GM19397 (cell line): Measurements from ENCODE around the gene OLFM1.

Source experiments
- ATAC-seq: cut with Tn5 transposase; IDR thresholded peaks from one replicate; pipeline ENCODE4 v1.9.1; 2021; ENCODE audit warnings: mild to moderate bottlenecking, moderate library complexity; ENCODE audit not compliant: unreplicated experiment

The OLFM1 gene

DNA sequence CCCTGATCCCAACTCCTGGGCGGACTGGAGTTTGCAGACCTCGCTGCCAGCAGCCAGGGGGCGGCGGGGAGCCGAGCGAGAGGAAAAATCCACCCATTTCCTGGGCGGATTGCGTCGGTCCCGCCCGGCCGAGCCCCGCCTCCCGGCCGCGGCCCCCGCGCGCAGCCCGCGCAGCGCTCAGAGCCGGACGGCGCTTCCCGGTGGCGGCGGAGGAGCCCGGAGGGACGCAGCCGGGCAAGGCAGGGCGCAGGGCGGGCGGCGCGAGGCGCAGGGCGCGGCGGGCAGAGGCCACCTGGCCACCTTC lies at the start of gene OLFM1:
Gene OLFM1 (plus strand): TSS at position 180 of the 304 bp plus-strand sequence. CDS start 322 bp downstream, outside the sequence.
- no peak for ATAC-seq

DNA sequence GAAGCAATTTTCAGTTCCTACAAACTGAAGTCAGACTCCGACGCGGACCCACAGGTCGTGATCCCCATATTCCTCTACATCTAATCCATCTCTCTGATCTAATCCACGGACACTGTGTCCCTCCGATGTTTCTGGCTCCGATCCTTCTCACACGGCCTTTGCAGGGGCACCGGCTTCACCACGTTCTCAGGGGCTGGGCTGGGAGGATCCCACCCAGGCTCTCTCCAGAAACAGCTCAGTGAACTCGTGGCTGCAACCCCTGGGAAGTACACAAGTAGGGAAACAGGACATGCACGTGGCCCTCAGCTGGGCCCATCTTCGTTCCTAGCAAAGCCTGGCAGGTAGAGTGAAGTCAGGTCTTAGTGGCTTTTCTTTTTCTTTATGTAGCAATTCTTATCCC lies 49.1 kb upstream of the OLFM1 start:
- no peak for ATAC-seq

DNA sequence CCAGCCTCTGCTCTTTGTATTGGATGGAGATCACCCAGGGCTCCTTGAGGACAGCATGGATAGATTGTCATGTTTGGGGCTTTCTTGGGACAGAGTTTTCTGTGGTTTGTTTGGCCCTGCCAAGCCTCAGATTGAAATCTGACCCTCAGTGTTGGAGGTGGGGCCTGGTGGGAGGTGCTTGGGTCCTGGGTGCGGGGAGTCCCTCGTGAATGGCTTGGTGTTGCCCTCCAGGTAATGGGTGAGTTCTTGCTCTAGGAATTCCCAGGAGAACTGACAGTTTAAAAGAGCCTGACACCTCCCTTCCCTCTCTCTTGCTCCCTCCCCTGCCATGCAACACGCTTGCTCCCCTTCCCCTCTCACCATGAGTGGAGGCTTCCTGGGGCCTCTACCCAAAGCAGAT lies 48.6 kb upstream of the OLFM1 start:
- ATAC-seq: no peak

DNA sequence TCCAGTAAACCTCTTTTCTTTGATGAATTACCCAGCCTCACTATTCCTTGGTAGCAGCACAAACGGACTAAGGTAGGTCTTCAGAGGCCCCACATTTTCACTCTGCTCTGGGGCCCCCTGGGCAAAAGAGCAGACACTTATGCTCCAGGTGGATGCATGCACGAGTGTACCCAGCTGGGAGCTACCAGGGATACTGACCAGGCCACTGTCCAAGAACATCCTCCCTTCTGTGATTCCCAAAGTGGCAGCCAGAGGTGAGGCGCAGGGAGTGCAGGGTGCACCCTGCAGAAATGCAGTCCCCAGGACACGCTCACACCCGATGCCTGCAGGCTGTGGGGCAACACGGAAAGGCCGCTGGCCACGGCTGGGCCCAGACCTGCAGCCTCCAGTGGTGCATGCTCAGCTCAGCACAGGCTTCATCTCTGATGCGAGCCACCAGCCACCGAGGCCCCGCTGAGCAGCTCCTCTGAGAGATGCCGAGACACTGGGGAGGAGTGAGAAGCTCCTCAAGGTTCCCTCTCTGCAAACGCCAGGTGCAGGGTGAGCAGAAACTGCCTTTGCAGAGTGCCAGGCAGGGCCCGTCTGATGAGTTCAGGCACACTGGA lies 48.1 kb upstream of the OLFM1 start:
- no peak for ATAC-seq

- ATAC-seq: no peak
Measured at GRCh38 chr9:135039916-135040645, 47.4 kb upstream of the OLFM1 start.

GRCh38 chr9:135040892-135041291 lies 46.6 kb upstream of the OLFM1 start:
- no peak for ATAC-seq

- no peak for ATAC-seq
Measured at GRCh38 chr9:135043345-135043744, 44.1 kb upstream of the OLFM1 start.

GRCh38 chr9:135045264-135045927 lies 42.1 kb upstream of the OLFM1 start:
- no peak for ATAC-seq

- ATAC-seq: no peak
Measured at GRCh38 chr9:135045928-135046738, 41.3 kb upstream of the OLFM1 start.

DNA sequence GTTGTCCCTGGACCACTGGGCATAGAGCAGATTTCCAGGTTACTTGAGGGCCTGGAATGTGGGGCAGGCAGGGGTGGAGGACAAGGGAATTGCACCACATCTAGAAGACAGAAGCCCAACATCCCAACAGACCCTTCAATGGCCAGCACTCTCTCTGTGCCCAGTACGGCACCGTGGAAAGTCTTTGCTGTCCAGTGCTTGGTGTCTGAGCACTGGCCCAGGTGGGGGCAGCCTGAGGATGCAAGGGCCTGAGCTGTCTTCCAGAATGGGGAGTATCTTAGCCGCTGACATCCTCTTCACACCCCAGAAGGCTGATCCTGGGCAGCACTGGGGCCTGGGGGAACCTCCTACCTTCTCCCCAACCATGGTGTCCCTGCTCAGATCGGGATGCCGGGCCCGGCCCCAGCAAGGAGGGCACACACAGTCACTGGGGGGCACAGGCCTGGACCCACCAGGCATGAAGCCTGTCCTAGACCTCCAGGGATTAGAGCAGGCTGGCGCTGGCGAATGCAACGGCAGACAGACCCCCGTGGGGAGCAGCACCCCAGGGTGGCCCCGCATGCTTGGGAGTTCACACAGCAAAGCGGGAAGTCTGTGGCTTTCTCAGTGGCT lies 40.6 kb upstream of the OLFM1 start:
- ATAC-seq: no peak

DNA sequence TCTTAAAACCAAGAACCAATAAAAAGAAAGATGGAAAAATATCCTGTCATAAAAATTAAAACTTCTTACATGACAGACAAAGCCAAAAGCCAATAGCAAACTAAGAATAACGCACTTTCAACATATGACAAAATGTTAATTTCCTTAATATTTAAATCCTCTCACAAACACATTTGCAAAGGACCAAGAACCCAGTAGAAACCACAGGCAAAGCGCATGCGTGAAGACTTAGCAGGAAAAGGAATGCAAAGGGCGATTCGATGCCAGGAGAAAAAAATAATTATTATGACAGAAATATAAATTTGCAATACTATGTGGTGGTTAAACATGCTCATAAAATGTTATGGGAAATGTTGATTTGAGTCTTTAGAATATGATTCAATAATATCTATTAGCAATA lies 39.9 kb upstream of the OLFM1 start:
- no peak for ATAC-seq

DNA sequence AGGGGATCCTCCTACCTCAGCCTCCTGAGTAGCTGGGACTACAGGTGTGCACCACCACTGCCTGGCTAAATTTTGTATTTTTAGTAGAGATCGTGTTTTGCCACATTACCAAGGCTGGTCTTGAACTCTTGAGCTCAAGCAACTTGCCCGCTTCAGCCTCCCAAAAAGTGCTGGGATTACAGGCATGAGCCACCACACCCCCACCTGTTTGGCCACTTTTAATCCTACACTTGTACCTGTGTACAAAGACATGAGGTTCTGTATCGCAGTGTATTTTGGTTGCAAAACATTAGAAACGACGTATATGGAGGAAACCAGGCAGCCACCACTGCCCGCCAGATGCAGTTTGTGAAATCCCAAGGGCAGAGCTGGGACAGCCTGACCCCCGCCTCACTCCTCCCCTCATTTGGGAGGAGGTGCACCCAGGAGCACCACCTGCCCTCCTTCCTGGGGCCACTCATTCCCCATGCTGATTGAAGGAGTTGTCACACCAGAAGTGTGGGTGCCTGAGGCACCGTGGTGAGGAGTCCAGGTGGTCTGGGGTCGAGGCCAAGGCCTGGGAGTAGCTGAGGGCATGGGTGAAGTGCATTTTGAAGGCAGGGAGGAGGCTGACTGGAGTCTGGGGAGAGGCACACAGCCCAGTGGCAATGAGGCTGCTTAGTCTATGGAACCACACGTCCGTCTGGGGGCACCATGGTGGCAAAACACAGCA lies 39.3 kb upstream of the OLFM1 start:
- ATAC-seq: no peak

DNA sequence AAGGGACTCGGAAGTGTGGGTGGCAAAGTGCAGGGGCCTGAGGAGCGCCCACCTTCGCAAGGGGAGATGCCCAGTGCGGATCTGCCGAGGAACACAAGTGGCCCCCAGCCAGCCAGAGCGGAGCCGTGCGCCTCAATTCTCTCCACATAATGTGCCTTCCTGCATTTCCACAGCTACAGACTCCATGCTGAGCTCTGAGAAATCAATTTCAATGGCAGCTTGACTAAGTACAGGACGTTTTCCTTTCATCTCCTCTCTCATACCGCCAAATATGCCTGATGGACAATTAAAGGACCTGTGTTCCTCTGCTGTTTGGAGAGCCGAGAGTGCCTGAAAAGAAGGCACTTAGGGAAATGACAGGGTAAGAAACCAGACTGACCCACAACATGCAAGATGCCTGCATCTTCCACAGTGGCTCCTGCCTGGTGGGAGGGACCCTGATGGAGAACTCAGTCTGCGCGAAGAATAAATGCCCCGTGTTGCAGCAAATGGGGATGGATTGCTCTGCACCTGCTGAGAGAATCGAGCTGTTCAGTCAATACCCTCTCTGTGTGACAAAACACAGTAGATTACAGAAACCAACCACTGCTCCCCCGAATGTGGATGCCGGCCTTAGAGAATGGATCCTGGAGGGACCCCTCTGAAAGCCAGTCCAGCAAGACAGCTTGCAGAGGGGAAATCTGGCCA lies 38.6 kb upstream of the OLFM1 start:
- ATAC-seq: no peak

- ATAC-seq: no peak
Measured at GRCh38 chr9:135049460-135049859, 38.0 kb upstream of the OLFM1 start.

- ATAC-seq: no peak
Measured at GRCh38 chr9:135050072-135050990, 37.1 kb upstream of the OLFM1 start.

- no peak for ATAC-seq
Measured at GRCh38 chr9:135051316-135052038, 36.0 kb upstream of the OLFM1 start.

DNA sequence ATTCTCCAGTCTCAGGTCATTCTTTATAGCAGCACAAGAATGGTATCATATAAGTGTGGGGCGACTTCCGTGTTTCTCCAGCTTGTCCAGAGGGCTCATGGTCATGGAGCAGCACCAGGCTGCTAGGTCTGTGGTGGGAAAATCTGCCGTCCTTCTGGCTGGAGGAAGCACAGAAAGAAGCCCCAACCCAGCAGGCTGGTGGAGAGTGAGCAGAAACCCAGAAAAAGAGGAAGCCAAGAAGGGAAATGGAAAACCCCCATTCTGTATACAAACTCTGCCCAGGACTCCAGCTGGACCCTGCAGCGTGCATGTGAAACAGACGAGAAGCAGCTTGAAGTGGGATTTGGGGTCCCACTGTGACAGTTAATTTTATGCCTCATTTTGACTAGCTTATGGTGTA lies 34.3 kb upstream of the OLFM1 start:
- no peak for ATAC-seq

DNA sequence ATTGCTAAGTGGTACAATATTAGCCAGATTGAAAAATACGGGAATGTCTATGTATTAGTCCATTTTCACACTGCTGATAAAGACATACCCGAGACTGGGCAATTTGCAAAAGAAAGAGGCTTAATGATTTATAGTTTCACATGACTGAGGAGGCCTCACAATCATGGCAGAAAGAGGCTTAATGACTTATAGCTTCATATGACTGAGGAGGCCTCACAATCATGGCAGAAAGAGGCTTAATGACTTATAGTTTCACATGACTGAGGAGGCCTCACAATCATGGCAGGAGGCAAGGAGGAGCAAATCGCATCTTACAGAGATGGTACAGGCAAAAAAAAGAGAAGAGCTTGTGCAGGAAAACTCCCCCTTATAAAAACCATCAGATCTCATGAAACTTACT lies 32.3 kb upstream of the OLFM1 start:
- ATAC-seq: no peak
